GM23248 (cell line): ENCODE results near the gene BPIFB3.

Source experiments
- EZH2 ChIP-seq: fragments of 200-600 bp; sonication (generic); IDR thresholded peaks from 2 replicates; pipeline ENCODE4 v1.6.1; 2018; ENCODE audit warnings: antibody characterized with exemption, mild to moderate bottlenecking; ENCODE audit not compliant: insufficient read depth, poor library complexity, severe bottlenecking
- EZH2phosphoT487 ChIP-seq: fragments of 200-600 bp; sonication (generic); IDR thresholded peaks from 2 replicates; pipeline ENCODE4 v1.6.1; 2018; ENCODE audit warnings: antibody characterized with exemption, moderate library complexity, mild to moderate bottlenecking, low read depth; ENCODE audit not compliant: insufficient read depth

DNA sequence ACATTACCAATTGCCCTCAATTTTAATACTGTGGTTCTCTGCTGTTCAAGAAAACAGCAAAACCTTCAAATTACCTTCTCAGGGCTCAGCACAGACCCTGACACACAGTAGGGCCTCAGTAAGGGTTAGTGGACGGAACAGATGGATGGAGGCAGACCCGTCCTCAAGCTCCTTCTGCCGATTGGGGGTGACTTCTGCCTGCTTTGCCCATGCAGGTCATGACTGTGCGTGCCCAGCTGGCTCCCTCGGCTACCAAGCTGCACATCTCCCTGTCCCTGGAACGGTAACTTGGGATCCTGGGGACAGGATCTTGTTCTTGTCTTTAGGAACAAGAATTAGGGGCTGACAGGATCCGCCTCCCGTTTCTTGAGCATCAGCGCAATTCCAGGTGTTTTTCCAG lies 16.0 kb downstream of the BPIFB3 start:
- TF ChIP-seq EZH2 = no peak
- no peak for TF ChIP-seq EZH2phosphoT487
